ENCODE data around the gene IGF1R.

IGF1R gene

GRCh38 chr15:98878862-98879261 is 230.5 kb downstream of the IGF1R start:
- DNase-seq (ENCODE audit: low read depth in 1 of 2, low spot score in 1 of 2), result no peak

GRCh38 chr15:98881526-98882520 is 233.5 kb downstream of the IGF1R start:
- no peak for DNase-seq (ENCODE audit: low read depth in 1 of 2, low spot score in 1 of 2)

- DNase-seq (ENCODE audit: low read depth in 1 of 2, low spot score in 1 of 2), result no peak
Measured at GRCh38 chr15:98883478-98883877, 235.1 kb downstream of the IGF1R start.

- DNase-seq (ENCODE audit: low read depth in 1 of 2, low spot score in 1 of 2), result no peak
Measured at GRCh38 chr15:98884894-98885293, 236.6 kb downstream of the IGF1R start.

- DNase-seq (ENCODE audit: low read depth in 1 of 2, low spot score in 1 of 2), result no peak
Measured at GRCh38 chr15:98887976-98888375, 239.6 kb downstream of the IGF1R start.

- no peak for DNase-seq (ENCODE audit: low read depth in 1 of 2, low spot score in 1 of 2)
Measured at GRCh38 chr15:98888820-98889479, 240.6 kb downstream of the IGF1R start.

GRCh38 chr15:98889930-98890695 is 241.8 kb downstream of the IGF1R start:
- DNase-seq (ENCODE audit: low read depth in 1 of 2, low spot score in 1 of 2), result no peak

- no peak for DNase-seq (ENCODE audit: low read depth in 1 of 2, low spot score in 1 of 2)
Measured at GRCh38 chr15:98891301-98891700, 243.0 kb downstream of the IGF1R start.

GRCh38 chr15:98893401-98893800 is 245.1 kb downstream of the IGF1R start:
- no peak for DNase-seq (ENCODE audit: low read depth in 1 of 2, low spot score in 1 of 2)

- no peak for DNase-seq (ENCODE audit: low read depth in 1 of 2, low spot score in 1 of 2)
Measured at GRCh38 chr15:98894312-98894711, 246.0 kb downstream of the IGF1R start.

GRCh38 chr15:98896002-98896721 is 247.8 kb downstream of the IGF1R start:
- DNase-seq (ENCODE audit: low read depth in 1 of 2, low spot score in 1 of 2), result no peak

GRCh38 chr15:98896802-98897732 is 248.7 kb downstream of the IGF1R start:
- no peak for DNase-seq (ENCODE audit: low read depth in 1 of 2, low spot score in 1 of 2)

GRCh38 chr15:98898122-98898521 is 249.8 kb downstream of the IGF1R start:
- DNase-seq (ENCODE audit: low read depth in 1 of 2, low spot score in 1 of 2), result no peak

GRCh38 chr15:98899272-98900021 is 251.1 kb downstream of the IGF1R start:
- no peak for DNase-seq (ENCODE audit: low read depth in 1 of 2, low spot score in 1 of 2)

- no peak for DNase-seq (ENCODE audit: low read depth in 1 of 2, low spot score in 1 of 2)
Measured at GRCh38 chr15:98900356-98900755, 252.0 kb downstream of the IGF1R start.

GRCh38 chr15:98901434-98902072 is 253.2 kb downstream of the IGF1R start:
- DNase-seq (ENCODE audit: low read depth in 1 of 2, low spot score in 1 of 2), result no peak

- DNase-seq (ENCODE audit: low read depth in 1 of 2, low spot score in 1 of 2), result no peak
Measured at GRCh38 chr15:98902931-98903330, 254.6 kb downstream of the IGF1R start.

GRCh38 chr15:98903377-98904018 is 255.2 kb downstream of the IGF1R start:
- DNase-seq (ENCODE audit: low read depth in 1 of 2, low spot score in 1 of 2), result no peak

Data from activated T-helper 1 cell treated with anti-CD3 and anti-CD28 coated beads, Interleukin-2, amount 50 U/mL, for 16 hours (primary cell).